ENCODE results near the gene VPS13D. TPM values are rescaled to one million over a fixed set of nuclear protein-coding genes. Genes with fewer than 3 reads are reported as not detected.

The VPS13D gene
- total and polyA plus RNA-seq, 2 experiments from 2014 or later = 10.7 to 34.9 TPM

GRCh38 chr1:12369258-12369657, 139.4 kb downstream of the VPS13D start (continued):
- TF ChIP-seq CREB1 (CRISPR knock-in tag; IDR thresholded peaks at IDR 0.05; ENCODE audit: low read depth) (no peak), EZH2 (IDR thresholded peaks at IDR 0.05; ENCODE audit: low read depth, unreplicated experiment) (no peak)

- Mint-ChIP-seq H3K4me1 (0 out of 3 replicates have a peak, but pooled peaks cover 3% of the 10 kb centered on the region), H3K4me3 (no peak overlapping the region), H3K27me3 (ENCODE audit: insufficient read depth, low read depth, poor library complexity) (peaks cover 3% of the 10 kb centered on the region), H3K36me3 (ENCODE audit: low read depth) (no peaks in the 10 kb centered on the region; the same call in 2 of the 3 replicates), H3K27ac (no peak overlapping the region), H3K9me3 (no peaks in the 10 kb centered on the region)
- Histone ChIP-seq H2AFZ (no peak overlapping the region), H3K27ac (ENCODE audit: low read depth) (no peak overlapping the region), H3K79me2 (replicated peaks; ENCODE audit: insufficient read depth) (no peaks in the 10 kb centered on the region), H3K36me3 (ENCODE audit: insufficient read depth) (peaks cover 3% of the 10 kb centered on the region; the same call in 1 of the 2 replicates), H3K4me1 (ENCODE audit: insufficient read depth) (peaks cover 7% of the 10 kb centered on the region; the same call in 1 of the 2 replicates), H3K4me3 (no peak overlapping the region), H3K9me2 (ENCODE audit: insufficient read depth) (no peaks in the 10 kb centered on the region), H3F3A (replicated peaks; ENCODE audit: low read depth) (no peaks in the 10 kb centered on the region), H3K4me2 (no peak overlapping the region), H4K20me1 (replicated peaks; ENCODE audit: insufficient read depth) (peaks cover 6% of the 10 kb centered on the region; the same call in 1 of the 2 replicates), H3K27me3 (ENCODE audit: insufficient read depth) (no peaks in the 10 kb centered on the region)
- ATAC-seq (no peak), DNase-seq (ENCODE audit: low spot score) (no peak)
- TF ChIP-seq NANOG (IDR thresholded peaks at IDR 0.05; ENCODE audit: borderline replicate concordance) = no peak
- no peak for TF ChIP-seq CREB1 (CRISPR knock-in tag; IDR thresholded peaks at IDR 0.05; ENCODE audit: low read depth)
Observed at GRCh38 chr1:12370333-12370975, 140.6 kb downstream of the VPS13D start.

- H3K4me1 Mint-ChIP-seq = 0 out of 3 replicates have a peak, but pooled peaks cover 3% of the 10 kb centered on the region
- no peak for ATAC-seq
- H3K4me3 Mint-ChIP-seq = no peak overlapping the region
- Histone ChIP-seq H4K20me1 (replicated peaks; ENCODE audit: insufficient read depth) (peaks cover 6% of the 10 kb centered on the region; the same call in 1 of the 2 replicates), H3K27me3 (ENCODE audit: insufficient read depth) (no peaks in the 10 kb centered on the region), H3K79me2 (replicated peaks; ENCODE audit: insufficient read depth) (no peaks in the 10 kb centered on the region), H3K4me3 (no peak overlapping the region), H3F3A (replicated peaks; ENCODE audit: low read depth) (no peaks in the 10 kb centered on the region), H3K4me1 (ENCODE audit: insufficient read depth) (peaks cover 7% of the 10 kb centered on the region; the same call in 1 of the 2 replicates), H3K9me2 (ENCODE audit: insufficient read depth) (no peaks in the 10 kb centered on the region), H3K36me3 (ENCODE audit: insufficient read depth) (peaks cover 3% of the 10 kb centered on the region; the same call in 1 of the 2 replicates), H3K27ac (ENCODE audit: low read depth) (no peak overlapping the region), H3K4me2 (no peak overlapping the region), H2AFZ (no peak overlapping the region)
- H3K27me3 Mint-ChIP-seq (ENCODE audit: insufficient read depth, low read depth, poor library complexity) = peaks cover 3% of the 10 kb centered on the region
- no peaks in the 10 kb centered on the region for H3K9me3 Mint-ChIP-seq
- no peak for DNase-seq (ENCODE audit: low spot score)
- H3K27ac Mint-ChIP-seq = no peak overlapping the region
- H3K36me3 Mint-ChIP-seq (ENCODE audit: low read depth) = no peaks in the 10 kb centered on the region; the same call in 2 of the 3 replicates
- no peak for TF ChIP-seq NANOG (IDR thresholded peaks at IDR 0.05; ENCODE audit: borderline replicate concordance)
- no peak for TF ChIP-seq REST (IDR thresholded peaks at IDR 0.05; ENCODE audit: unreplicated experiment)
- no peak for TF ChIP-seq POLR2AphosphoS5 (IDR thresholded peaks at IDR 0.05; ENCODE audit: low read depth)
- TF ChIP-seq EZH2 (IDR thresholded peaks at IDR 0.05; ENCODE audit: low read depth, unreplicated experiment) = no peak
- no peak for TF ChIP-seq STAT1 (IDR thresholded peaks at IDR 0.05; ENCODE audit: unreplicated experiment)
- TF ChIP-seq ZNF331 (CRISPR knock-in tag; IDR thresholded peaks at IDR 0.05; ENCODE audit: low read depth) = no peak
- no peak for TF ChIP-seq ZNF462 (CRISPR knock-in tag; IDR thresholded peaks at IDR 0.05)
- no peak for TF ChIP-seq JUNB (IDR thresholded peaks at IDR 0.05; ENCODE audit: unreplicated experiment)
Observed at GRCh38 chr1:12371053-12371452, 141.2 kb downstream of the VPS13D start.

Measured in GM23338 (cell line).